HT-29 (cell line): ENCODE measurements around the gene HNRNPCL1. TPM values are rescaled to one million over a fixed set of nuclear protein-coding genes. Genes with fewer than 3 reads are reported as not detected.
"Not testable (repeated sequence)": the region's sequence is repeated elsewhere in the genome, so short reads cannot be mapped to it uniquely, and the experiment has no call there.

ENCODE experiments used
- DNase-seq: peaks from one replicate; pipeline ENCODE4 v3.0.0-alpha.2; 2015; ENCODE audit warnings: low spot score
- total RNA-seq: library from RNA; depleted of rRNA; stranded (reverse); fragments of >200 nt; shearing (Covaris generic); gene quantifications from 2 replicates; pipeline ENCODE4 v1.2.3, GENCODE V29; 2014; rRNA removed

HNRNPCL1 gene
- not detected in 2 replicates for total RNA-seq

- not testable (repeated sequence) for DNase-seq
Observed at GRCh38 chr1:12848620-12849019, at the start of gene HNRNPCL1. HNRNPCL1 (minus strand) TSS chr1:12848720; CDS start chr1:12848289, 431 bp downstream.

- DNase-seq: not testable (repeated sequence)
Observed at GRCh38 chr1:12898170-12898569, 49.6 kb upstream of the HNRNPCL1 start, which contains the start of gene PRAMEF10. PRAMEF10 (minus strand) TSS chr1:12898270; CDS start chr1:12895847, 2,423 bp downstream.

DNA sequence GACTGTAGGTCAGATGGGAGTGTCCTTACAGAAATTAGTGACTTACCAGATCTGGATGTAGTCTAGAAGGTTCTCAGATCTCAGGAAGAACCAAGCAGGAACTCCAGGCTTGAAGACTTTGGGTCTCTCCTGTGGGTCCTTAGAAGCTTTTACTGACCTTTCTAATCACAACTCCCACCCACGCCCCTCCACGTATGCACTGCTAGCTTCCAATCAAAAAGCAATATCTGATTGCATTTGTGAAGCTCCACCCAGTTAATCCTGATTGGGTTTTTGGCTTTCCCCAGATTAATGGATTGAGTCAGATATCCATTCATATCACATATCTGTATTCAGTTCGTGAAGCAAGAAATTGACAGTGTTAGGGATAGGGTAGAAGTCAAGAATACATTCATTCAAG is 37.6 kb upstream of the HNRNPCL1 start, which contains the start of gene PRAMEF4:
Gene PRAMEF4 (minus strand): TSS at position 101 of the 400 bp plus-strand sequence. CDS start 2,807 bp downstream, outside the sequence.
- not testable (repeated sequence) for DNase-seq

DNA sequence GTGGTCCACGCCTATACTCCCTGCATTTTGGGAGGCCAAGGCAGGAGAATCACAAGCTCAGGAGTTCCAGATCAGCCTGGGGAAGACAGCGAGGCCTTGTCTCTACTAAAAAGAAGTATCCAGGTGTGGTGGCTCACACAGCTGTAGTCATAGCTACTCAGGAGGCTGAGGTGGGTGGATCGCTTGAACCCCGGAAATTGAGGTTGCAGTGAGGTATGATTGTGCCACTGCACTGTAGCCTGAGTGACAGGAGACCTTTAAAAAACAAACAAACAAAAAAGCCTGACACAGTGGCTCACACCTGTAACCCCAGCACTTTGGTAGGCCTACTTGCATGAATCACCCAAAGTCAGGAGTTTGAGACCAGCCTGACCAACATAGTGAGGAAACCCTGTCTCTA is 29.9 kb upstream of the HNRNPCL1 start:
- not testable (repeated sequence) for DNase-seq

DNA sequence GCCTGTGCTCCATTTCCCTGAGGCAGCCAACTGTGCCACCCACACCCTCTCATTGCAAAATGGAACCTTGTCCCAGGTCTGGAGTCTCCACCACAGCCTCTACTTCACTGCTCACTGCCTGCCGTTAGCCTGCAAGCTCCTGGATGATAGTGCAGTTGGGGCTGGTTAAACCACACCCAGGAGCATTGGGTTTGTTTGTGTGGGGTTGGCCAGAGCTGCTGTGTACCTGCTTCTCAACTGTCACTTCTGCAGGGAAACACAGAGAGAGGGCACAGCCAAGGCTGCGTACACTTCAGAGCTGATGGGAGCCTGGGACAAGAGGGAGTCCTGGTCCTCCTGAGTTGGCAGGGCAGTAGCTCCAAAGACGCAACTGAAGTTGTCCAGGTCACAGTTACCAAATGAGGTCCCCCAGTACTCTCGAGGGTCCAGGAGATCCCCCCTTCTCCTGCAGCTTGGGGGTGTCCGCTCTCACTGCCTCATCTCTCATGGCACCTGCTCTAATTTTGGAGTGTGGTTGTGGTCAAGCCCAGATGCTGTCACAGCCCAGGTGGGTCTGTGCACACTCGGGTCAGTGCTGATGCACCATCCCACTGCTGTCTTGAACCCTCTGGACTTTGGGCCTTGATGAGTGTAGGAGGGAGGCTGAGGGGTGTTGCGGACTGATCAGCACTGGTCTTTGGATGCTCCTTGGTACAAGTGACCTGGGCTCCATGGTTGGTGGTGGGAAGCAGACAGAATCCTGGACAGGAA is 14.8 kb upstream of the HNRNPCL1 start:
- not testable (repeated sequence) for DNase-seq

GRCh38 chr1:12856786-12857185 is 8.3 kb upstream of the HNRNPCL1 start, which contains the start of gene PRAMEF2:
PRAMEF2 (plus strand) TSS chr1:12857086; CDS start chr1:12859010, 1,924 bp downstream.
- not testable (repeated sequence) for DNase-seq

- no peak for DNase-seq
Observed at GRCh38 chr1:12851779-12852178, 3.3 kb upstream of the HNRNPCL1 start.

GRCh38 chr1:12833251-12833650 is 15.3 kb downstream of the HNRNPCL1 start:
- not testable (repeated sequence) for DNase-seq

DNA sequence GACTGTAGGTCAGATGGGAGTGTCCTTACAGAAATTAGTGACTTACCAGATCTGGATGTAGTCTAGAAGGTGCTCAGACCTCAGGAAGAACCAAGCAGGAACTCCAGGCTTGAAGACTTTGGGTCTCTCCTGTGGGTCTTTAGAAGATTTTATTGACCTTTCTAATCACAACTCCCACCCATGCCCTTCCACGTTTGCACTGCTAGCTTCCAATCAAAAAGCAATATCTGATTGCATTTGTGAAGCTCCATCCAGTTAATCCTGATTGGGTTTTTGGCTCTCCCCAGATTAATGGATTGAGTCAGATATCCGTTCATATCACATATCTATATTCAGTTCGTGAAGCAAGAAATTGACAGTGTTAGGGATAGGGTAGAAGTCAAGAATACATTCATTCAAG is 17.2 kb downstream of the HNRNPCL1 start, which contains the start of gene PRAMEF11:
Gene PRAMEF11 (minus strand): TSS at position 101 of the 400 bp plus-strand sequence. CDS start 2,621 bp downstream, outside the sequence.
- DNase-seq: not testable (repeated sequence)

GRCh38 chr1:12819061-12819460 is 29.5 kb downstream of the HNRNPCL1 start:
- DNase-seq: not testable (repeated sequence)

GRCh38 chr1:12811409-12811784 is 37.1 kb downstream of the HNRNPCL1 start:
- DNase-seq: no peak

DNA sequence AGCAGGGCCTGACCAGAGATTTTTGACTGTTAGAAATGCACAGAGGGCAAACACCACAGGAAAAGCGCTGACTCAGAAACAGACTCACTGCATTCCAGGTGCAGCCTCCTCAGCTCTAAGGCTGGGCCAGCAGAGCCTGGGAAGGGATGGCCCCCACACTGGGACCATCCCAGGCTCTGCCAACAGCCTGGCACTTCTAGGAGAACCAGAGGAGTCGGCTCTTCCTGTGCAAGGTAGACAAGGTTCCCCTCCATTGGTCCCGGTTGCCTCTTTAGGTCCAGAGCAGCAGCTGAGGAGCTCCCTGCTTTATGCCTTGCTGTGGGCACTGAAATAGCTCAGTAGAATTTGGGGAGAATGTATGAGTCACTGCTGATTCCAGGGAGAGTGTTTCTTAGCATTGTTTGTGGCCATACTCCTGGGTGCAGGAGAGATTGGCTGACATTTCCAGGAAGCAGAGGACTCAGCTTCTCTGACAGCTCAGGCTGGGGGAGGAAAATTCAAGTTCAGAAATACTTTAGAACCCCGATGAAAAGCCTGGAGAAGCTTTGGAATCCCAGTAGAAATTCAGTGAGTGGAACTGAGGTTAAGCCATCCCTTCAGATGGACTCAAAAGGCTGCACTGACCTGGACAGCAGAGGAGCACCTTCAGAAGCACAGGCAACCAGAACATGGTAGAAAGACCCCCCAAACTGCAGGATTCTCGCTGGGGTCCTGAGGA is 37.7 kb downstream of the HNRNPCL1 start:
- no peak for DNase-seq

DNA sequence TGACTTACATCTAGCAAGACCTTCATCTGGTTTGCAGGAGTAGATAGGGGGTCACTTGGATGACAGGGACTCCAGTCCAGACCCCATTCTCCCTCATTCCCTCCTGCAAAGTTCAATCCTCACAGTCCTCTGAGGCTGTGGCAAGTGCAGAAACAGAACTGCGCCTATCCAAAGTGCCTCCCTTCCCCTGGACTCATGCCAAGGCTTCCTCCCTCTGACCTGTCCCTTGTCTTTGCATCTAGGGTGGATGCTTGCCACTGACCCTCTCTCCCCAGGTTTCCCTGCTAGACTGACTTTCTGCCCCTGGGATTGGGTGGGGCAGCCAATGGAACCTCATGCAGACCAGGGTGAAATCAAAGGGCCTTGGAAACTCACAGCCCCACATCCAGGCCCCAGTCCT is 38.6 kb downstream of the HNRNPCL1 start:
- DNase-seq: no peak

DNA sequence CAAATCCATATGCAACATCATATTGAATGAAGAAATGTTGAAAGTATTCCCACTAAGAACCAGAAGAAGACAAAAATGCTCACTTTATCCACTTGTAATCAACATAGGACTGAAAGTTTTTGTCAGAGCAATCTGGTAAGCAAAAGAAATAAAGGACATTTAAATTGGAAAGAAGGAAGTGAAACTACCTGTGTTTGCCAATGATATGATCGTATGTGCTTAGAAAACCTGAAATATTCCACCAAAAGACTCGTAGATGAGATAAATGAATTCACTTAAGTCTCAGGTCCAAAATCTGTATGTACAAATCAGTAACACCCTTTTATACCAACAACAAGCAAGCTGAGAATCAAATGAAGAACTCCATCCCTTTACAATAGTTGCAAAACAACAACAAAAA is 48.8 kb downstream of the HNRNPCL1 start:
- DNase-seq: no peak

DNA sequence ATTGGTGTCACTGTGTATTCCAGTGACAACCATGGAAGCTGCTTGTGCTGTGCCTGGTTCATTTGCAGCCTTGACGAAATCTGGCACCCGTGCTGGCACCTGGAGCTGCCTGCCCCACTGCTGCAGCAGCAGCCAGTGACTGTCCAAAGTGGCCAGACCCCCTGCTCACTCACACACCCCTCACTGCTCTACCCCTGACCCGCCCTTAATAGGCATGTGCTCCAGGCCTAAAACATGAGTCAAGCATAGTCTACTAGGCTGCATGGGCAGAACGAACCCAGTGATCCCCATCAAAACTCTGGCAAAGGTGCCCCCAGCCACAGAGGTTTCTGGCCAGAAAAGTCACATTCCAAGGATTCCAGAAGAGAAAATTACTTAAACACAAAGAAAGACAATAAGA is 49.6 kb downstream of the HNRNPCL1 start:
- no peak for DNase-seq

Other genes with a start within 250 kb of the HNRNPCL1 start
- 84.8 and 90.2 TPM in 2 replicates for gene DHRS3, start 230.5 kb downstream of the HNRNPCL1 start, total RNA-seq
- not detected in 2 replicates for gene AADACL4, start 204.6 kb downstream of the HNRNPCL1 start, total RNA-seq
- not detected in 2 replicates for gene AADACL3, start 132.6 kb downstream of the HNRNPCL1 start, total RNA-seq
- not detected in 2 replicates for gene CFAP107, start 102.5 kb downstream of the HNRNPCL1 start, total RNA-seq
- not detected in 2 replicates for gene PRAMEF12, start 75.0 kb downstream of the HNRNPCL1 start, total RNA-seq
- gene PRAMEF1, start 57.3 kb downstream of the HNRNPCL1 start, total RNA-seq: not detected in 2 replicates
- not detected in 2 replicates for gene PRAMEF11, start 17.3 kb downstream of the HNRNPCL1 start, total RNA-seq
- not detected in 2 replicates for gene PRAMEF2, start 8.4 kb upstream of the HNRNPCL1 start, total RNA-seq
- not detected in 2 replicates for gene PRAMEF4, start 37.5 kb upstream of the HNRNPCL1 start, total RNA-seq
- gene PRAMEF10, start 49.5 kb upstream of the HNRNPCL1 start, total RNA-seq: not detected in 2 replicates
- gene PRAMEF7, start 67.9 kb upstream of the HNRNPCL1 start, total RNA-seq: not detected in 2 replicates
- not detected in 2 replicates for gene PRAMEF6, start 98.9 kb upstream of the HNRNPCL1 start, total RNA-seq
- not detected in 2 replicates for gene PRAMEF27, start 207.9 kb upstream of the HNRNPCL1 start, total RNA-seq
- gene HNRNPCL3, start 212.0 kb upstream of the HNRNPCL1 start, total RNA-seq: not detected in 2 replicates
- gene PRAMEF25, start 222.1 kb upstream of the HNRNPCL1 start, total RNA-seq: not detected in 2 replicates